Mesothelial cell of epicardium (in vitro differentiated cells): ENCODE data around the gene CTDP1. TPM values are rescaled to one million over a fixed set of nuclear protein-coding genes. Genes with fewer than 3 reads are reported as not detected.

Experiments
- DNase-seq, 2 experiments: peaks; one replicate each; pipeline ENCODE4 v3.0.0; 2021; ENCODE audit warnings: low spot score in 2 of 2; ENCODE audit not compliant: unreplicated experiment in 2 of 2
- H3K27ac Mint-ChIP-seq: 2 replicates; pipeline ENCODE4 v1.8.0; 2021; ENCODE audit warnings: mixed read lengths
- H3K27me3 Mint-ChIP-seq: 2 replicates; pipeline ENCODE4 v1.8.0; 2021; ENCODE audit warnings: low read depth, mixed read lengths
- H3K36me3 Mint-ChIP-seq: 2 replicates; pipeline ENCODE4 v1.8.0; 2021; ENCODE audit warnings: mixed read lengths
- H3K4me1 Mint-ChIP-seq: 2 replicates; pipeline ENCODE4 v1.8.0; 2021; ENCODE audit warnings: mixed read lengths
- H3K4me3 Mint-ChIP-seq: 2 replicates; pipeline ENCODE4 v1.8.0; 2021; ENCODE audit warnings: mild to moderate bottlenecking, moderate library complexity, mixed read lengths
- H3K9me3 Mint-ChIP-seq: 2 replicates; pipeline ENCODE4 v1.8.0; 2021; ENCODE audit warnings: mixed read lengths
- CTCF ChIP-seq: fragments of 200-600 bp; sonication (generic); IDR thresholded peaks from one replicate; pipeline ENCODE4 v1.5.0; 2021; ENCODE audit warnings: antibody characterized with exemption; ENCODE audit not compliant: unreplicated experiment
- total RNA-seq: library from RNA; stranded (reverse); gene quantifications from 3 replicates; pipeline ENCODE4 v1.2.1, GENCODE V29; 2021

CTDP1 gene
- total RNA-seq, 1 donor from 2014 or later: 24.1 TPM

GRCh38 chr18:79803611-79804051, 124.0 kb downstream of the CTDP1 start:
- TF ChIP-seq CTCF: no peak
- peaks cover 41% of the 10 kb centered on the region for H3K27me3 Mint-ChIP-seq
- H3K27ac Mint-ChIP-seq: no peak overlapping the region
- H3K4me3 Mint-ChIP-seq: no peak overlapping the region
- H3K9me3 Mint-ChIP-seq: no peaks in the 10 kb centered on the region
- peaks cover 1% of the 10 kb centered on the region for H3K4me1 Mint-ChIP-seq
- no peaks in the 10 kb centered on the region for H3K36me3 Mint-ChIP-seq
- DNase-seq: no peak

Other genes starting within 250 kb of the CTDP1 start
- 0.14 TPM in 1 of 3 replicates, not detected in the others for gene KCNG2, start 118.1 kb downstream of the CTDP1 start, total RNA-seq